ENCODE measurements around the gene IL23R.
"Not testable (repeated sequence)": the region's sequence is repeated elsewhere in the genome, so short reads cannot be mapped to it uniquely, and the experiment has no call there.

IL23R gene

GRCh38 chr1:67134695-67135094 is 31.6 kb upstream of the IL23R start, which contains the start of gene C1orf141:
Gene C1orf141 (minus strand): TSS chr1:67134970. CDS start chr1:67127240, 7,730 bp downstream.
- no peaks in the 10 kb centered on the region for H3K27me3 ChIP-seq
- H3K27ac ChIP-seq = no peak within 1 kb of the TSS
- no peaks in the 10 kb centered on the region for H4K20me1 ChIP-seq
- no peak for TF ChIP-seq Cebpa-rat (IDR thresholded peaks at IDR 0.05)
- peaks cover 8% of the 10 kb centered on the region; the same call in 1 of the 2 replicates for H3K9me3 ChIP-seq
- H3K4me2 ChIP-seq = no peak within 1 kb of the TSS
- no peaks in the 10 kb centered on the region for H3K36me3 ChIP-seq
- H3K9ac ChIP-seq = no peak within 1 kb of the TSS
- H3K4me1 ChIP-seq = no peaks in the 10 kb centered on the region
- H3K4me3 ChIP-seq = no peak within 1 kb of the TSS

DNA sequence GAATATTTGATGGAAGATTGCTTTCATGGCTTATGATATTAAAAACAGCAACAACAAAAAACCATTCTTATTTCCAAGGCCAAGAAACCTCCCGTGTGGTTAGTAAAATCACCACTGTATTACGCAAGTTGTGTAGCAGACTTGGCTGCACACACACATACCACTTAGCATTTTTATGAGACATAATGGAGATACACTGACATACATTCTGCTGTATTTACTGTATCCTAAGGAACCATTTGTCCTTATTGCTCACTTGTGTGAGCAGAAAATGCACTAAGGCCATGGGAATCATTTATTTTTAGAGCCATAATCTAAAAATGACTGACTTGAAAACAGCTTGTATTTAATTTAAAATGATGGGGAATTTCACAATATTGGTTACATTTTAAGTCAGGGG is 30.9 kb upstream of the IL23R start:
- TF ChIP-seq Cebpa-rat (IDR thresholded peaks at IDR 0.05) = no peak
- H3K4me3 ChIP-seq = no peak overlapping the region

DNA sequence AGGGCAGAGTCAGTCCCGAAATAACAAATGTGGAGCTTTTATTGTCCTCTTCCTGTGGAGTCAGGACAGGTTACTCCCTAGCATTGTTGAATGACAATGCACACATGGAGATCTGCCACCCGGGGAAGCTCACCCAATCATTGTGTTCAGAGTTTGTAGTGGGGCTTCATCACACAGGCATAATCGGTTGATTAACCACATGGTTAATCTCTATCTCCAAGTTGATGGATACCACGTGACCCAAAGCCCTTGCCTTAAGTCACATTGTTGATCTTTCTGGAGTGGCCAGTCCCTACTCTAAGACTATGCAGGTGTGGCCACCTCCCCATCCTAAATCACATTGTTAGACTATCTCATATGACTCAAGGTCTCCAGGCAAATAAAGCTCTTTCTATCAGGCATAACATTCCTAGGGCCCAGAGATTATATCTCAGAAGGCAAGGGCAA is 28.9 kb upstream of the IL23R start:
- no peaks in the 10 kb centered on the region for H3K4me1 ChIP-seq
- no peak overlapping the region for H3K9ac ChIP-seq
- no peak for TF ChIP-seq Cebpa-rat (IDR thresholded peaks at IDR 0.05)
- H3K9me3 ChIP-seq = peaks cover 8% of the 10 kb centered on the region; the same call in 1 of the 2 replicates
- no peak overlapping the region for H3K4me3 ChIP-seq
- no peaks in the 10 kb centered on the region for H3K27me3 ChIP-seq
- no peak overlapping the region for H3K27ac ChIP-seq
- no peaks in the 10 kb centered on the region for H4K20me1 ChIP-seq
- H3K36me3 ChIP-seq = no peaks in the 10 kb centered on the region
- no peak overlapping the region for H3K4me2 ChIP-seq

More for the DNA sequence above, 30.9 kb upstream of the IL23R start:
- Histone ChIP-seq H3K9ac (no peak overlapping the region), H3K36me3 (no peaks in the 10 kb centered on the region), H3K9me3 (peaks cover 8% of the 10 kb centered on the region; the same call in 1 of the 2 replicates), H3K4me1 (no peaks in the 10 kb centered on the region), H3K27me3 (no peaks in the 10 kb centered on the region), H3K27ac (no peak overlapping the region), H3K4me2 (no peak overlapping the region), H4K20me1 (no peaks in the 10 kb centered on the region)

DNA sequence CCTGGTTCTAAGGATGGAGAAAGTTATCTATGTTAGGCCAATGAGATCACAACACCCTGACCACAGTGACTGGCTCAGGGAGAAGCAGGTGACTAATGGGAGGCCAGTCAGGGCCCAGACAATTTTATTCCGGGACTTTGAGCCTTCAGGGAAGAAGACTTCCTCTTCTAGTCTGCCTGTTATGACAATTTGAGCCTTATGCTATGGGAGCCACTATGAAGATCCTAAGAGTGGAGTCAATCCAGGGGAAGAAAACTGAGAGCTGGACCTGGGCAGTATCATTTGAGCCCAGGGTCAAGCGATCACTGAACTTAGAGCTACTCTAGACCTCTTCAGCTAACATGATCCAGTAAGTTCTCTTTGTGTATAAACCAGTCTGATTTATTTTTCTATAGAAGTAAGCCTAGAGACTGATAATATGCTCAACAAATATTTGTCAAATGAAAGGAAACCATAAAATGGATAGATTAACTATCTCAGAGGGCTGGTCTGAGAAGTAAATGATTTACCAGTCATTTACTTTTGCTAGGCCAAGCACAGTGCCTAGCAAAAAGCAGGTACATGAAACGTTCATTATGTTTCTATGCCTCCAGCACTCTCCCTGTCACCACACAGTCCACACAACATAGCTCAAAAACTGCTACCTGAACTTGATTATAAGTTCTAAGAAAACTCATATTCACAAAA is 27.3 kb upstream of the IL23R start:
- no peak for TF ChIP-seq Cebpa-rat (IDR thresholded peaks at IDR 0.05)
- no peaks in the 10 kb centered on the region for H4K20me1 ChIP-seq
- H3K9me3 ChIP-seq = peaks cover 8% of the 10 kb centered on the region; the same call in 1 of the 2 replicates
- H3K4me2 ChIP-seq = no peak overlapping the region
- no peaks in the 10 kb centered on the region for H3K27me3 ChIP-seq
- no peak overlapping the region for H3K4me3 ChIP-seq
- no peak overlapping the region for H3K27ac ChIP-seq
- H3K36me3 ChIP-seq = no peaks in the 10 kb centered on the region
- H3K4me1 ChIP-seq = no peaks in the 10 kb centered on the region
- no peak overlapping the region for H3K9ac ChIP-seq

DNA sequence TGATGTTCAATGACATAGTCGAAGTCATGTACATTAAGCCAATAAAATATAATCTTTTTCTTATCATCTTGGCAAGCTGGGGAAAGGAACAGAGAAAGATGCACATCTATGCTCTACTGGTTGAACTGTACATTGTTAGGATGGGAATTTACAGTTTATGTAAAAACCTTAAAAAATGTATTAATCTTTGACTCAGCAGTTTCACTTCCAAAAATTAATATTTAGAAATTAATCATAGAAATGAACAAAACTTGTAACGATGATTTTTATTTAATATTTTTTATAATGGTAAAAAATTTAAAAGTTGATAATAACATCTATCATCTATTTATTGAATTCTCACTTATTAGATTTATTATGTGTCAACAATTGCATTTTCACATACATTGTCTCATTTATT is 25.8 kb upstream of the IL23R start:
- Histone ChIP-seq H3K4me2 (no peak overlapping the region), H3K27me3 (no peaks in the 10 kb centered on the region), H3K9me3 (no peaks in the 10 kb centered on the region), H3K27ac (no peak overlapping the region), H4K20me1 (no peaks in the 10 kb centered on the region), H3K4me1 (no peaks in the 10 kb centered on the region), H3K4me3 (no peak overlapping the region), H3K9ac (no peak overlapping the region), H3K36me3 (no peaks in the 10 kb centered on the region)
- TF ChIP-seq Cebpa-rat (IDR thresholded peaks at IDR 0.05) = no peak

GRCh38 chr1:67141832-67142231 is 24.4 kb upstream of the IL23R start:
- H3K36me3 ChIP-seq, H3K4me1 ChIP-seq, H3K9me3 ChIP-seq, H3K4me2 ChIP-seq, H3K9ac ChIP-seq, H3K27ac ChIP-seq, H4K20me1 ChIP-seq, H3K4me3 ChIP-seq, H3K27me3 ChIP-seq: not testable (repeated sequence)

- H3K4me2 ChIP-seq = no peak overlapping the region
- H3K27ac ChIP-seq = no peak overlapping the region
- H3K9ac ChIP-seq = no peak overlapping the region
- no peaks in the 10 kb centered on the region for H3K4me1 ChIP-seq
- H3K27me3 ChIP-seq = no peaks in the 10 kb centered on the region
- no peaks in the 10 kb centered on the region for H3K9me3 ChIP-seq
- H3K36me3 ChIP-seq = no peaks in the 10 kb centered on the region
- no peak for TF ChIP-seq Cebpa-rat (IDR thresholded peaks at IDR 0.05)
- H3K4me3 ChIP-seq = no peak overlapping the region
- H4K20me1 ChIP-seq = no peaks in the 10 kb centered on the region
Measured at GRCh38 chr1:67142931-67143330, 23.3 kb upstream of the IL23R start.

DNA sequence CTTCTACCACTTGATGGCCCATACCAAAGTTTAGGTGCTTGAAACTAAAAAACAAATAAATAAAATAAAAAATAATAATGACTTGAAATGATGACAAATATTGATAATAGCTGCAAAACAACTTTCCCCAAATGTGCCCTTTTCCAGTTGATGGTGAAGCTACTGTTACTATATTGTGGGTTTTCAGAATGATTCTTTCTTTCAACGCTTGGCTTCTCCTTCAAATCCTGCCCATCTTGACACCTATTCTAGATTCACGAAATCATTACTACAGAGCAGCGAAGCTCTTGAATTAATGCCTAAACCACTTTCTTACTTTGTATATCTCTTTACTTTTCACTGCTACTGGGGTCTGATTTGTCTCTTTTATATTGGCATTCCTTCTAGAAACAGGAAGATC is 22.3 kb upstream of the IL23R start:
- Histone ChIP-seq H3K9ac (no peak overlapping the region), H3K4me2 (no peak overlapping the region), H3K27me3 (no peaks in the 10 kb centered on the region), H3K36me3 (no peaks in the 10 kb centered on the region), H3K27ac (no peak overlapping the region), H4K20me1 (no peaks in the 10 kb centered on the region), H3K4me3 (no peak overlapping the region), H3K9me3 (no peaks in the 10 kb centered on the region), H3K4me1 (no peaks in the 10 kb centered on the region)
- no peak for TF ChIP-seq Cebpa-rat (IDR thresholded peaks at IDR 0.05)

DNA sequence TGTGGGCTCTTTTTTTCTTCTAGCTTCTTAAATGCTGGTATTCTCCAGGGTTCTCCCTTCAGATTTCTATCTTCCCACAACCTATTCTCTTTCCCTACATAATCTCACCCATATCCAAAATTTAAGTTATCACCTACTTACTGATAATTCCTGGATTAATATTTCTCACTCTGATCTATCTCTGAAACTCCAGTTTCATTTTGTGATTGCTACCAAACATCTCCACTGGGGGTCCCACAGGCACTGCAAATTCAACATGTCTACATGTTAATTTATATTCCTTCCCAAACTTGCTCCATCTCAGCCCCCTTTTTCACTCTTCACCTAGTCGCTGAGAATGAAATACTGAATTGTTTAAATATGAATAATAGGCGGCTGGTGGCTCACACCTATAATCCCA is 21.6 kb upstream of the IL23R start:
- TF ChIP-seq Cebpa-rat (IDR thresholded peaks at IDR 0.05) = no peak
- no peaks in the 10 kb centered on the region for H3K9me3 ChIP-seq
- no peak overlapping the region for H3K9ac ChIP-seq
- no peak overlapping the region for H3K4me2 ChIP-seq
- H3K4me3 ChIP-seq = no peak overlapping the region
- H3K27ac ChIP-seq = no peak overlapping the region
- H4K20me1 ChIP-seq = no peaks in the 10 kb centered on the region
- no peaks in the 10 kb centered on the region for H3K36me3 ChIP-seq
- H3K27me3 ChIP-seq = no peaks in the 10 kb centered on the region
- H3K4me1 ChIP-seq = no peaks in the 10 kb centered on the region

DNA sequence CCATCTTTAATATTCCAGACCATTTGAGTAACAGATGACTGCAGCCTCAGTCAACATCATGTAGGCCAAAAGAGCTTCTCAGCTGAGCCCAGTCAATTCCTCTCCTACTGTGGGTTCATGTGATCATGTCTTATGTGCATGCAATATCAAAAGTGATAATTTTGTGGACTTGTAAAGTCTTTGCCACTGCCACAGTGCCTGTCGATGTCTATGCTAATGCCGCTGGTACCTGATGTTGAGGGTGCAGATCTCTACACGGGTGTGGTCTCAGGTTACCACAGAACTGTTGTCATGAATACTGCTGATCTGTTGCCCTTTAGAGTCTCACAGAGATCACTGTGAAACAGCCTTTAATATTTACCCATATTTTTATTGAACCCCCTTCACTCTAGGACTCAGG is 20.2 kb upstream of the IL23R start:
- no peaks in the 10 kb centered on the region for H3K36me3 ChIP-seq
- no peak overlapping the region for H3K4me3 ChIP-seq
- H4K20me1 ChIP-seq = no peaks in the 10 kb centered on the region
- H3K4me2 ChIP-seq = no peak overlapping the region
- H3K9me3 ChIP-seq = no peaks in the 10 kb centered on the region
- TF ChIP-seq Cebpa-rat (IDR thresholded peaks at IDR 0.05) = no peak
- H3K27me3 ChIP-seq = no peaks in the 10 kb centered on the region
- H3K27ac ChIP-seq = no peak overlapping the region
- H3K9ac ChIP-seq = no peak overlapping the region
- no peaks in the 10 kb centered on the region for H3K4me1 ChIP-seq

DNA sequence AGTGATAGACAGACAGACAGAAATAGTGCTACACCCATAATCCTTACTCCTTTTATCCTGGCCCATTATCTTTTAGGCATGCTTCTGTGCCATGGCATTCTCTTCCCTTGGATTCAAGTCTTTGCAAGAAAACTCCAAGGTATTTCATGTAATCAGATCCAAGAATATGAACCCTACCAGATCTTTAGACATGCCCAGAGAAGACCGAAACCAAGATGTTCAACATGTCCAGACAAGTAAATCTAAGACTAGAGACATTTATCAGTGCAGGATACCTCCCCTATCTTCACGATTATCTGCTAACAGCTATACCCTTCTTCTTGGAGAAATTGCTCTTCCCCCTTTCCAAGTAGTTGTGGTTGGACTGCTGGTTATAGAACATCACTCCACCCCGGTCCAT is 19.7 kb upstream of the IL23R start:
- Histone ChIP-seq H3K27ac (no peak overlapping the region), H3K27me3 (no peaks in the 10 kb centered on the region), H3K9me3 (no peaks in the 10 kb centered on the region), H3K9ac (no peak overlapping the region), H3K4me1 (no peaks in the 10 kb centered on the region), H3K4me2 (no peak overlapping the region), H3K4me3 (no peak overlapping the region), H4K20me1 (no peaks in the 10 kb centered on the region), H3K36me3 (no peaks in the 10 kb centered on the region)
- TF ChIP-seq Cebpa-rat (IDR thresholded peaks at IDR 0.05) = no peak

GRCh38 chr1:67147973-67148372 is 18.3 kb upstream of the IL23R start:
- H3K9me3 ChIP-seq, H3K4me1 ChIP-seq, H3K36me3 ChIP-seq, H4K20me1 ChIP-seq, H3K27me3 ChIP-seq, H3K4me3 ChIP-seq, H3K4me2 ChIP-seq, H3K27ac ChIP-seq, H3K9ac ChIP-seq: not testable (repeated sequence)

All from BLaER1 (cell line).